GM10847 (cell line): ENCODE measurements around the gene FBXO24.

Experiments
- POLR2A ChIP-seq: IDR thresholded peaks from 2 replicates; pipeline ENCODE4 v1.6.1; 2011; ENCODE audit not compliant: insufficient read length; ENCODE audit errors: extremely low read depth

Gene FBXO24

GRCh38 chr7:100553032-100553431 is 33.1 kb upstream of the FBXO24 start:
- no peak for TF ChIP-seq POLR2A

- no peak for TF ChIP-seq POLR2A
Observed at GRCh38 chr7:100555701-100556100, 30.4 kb upstream of the FBXO24 start.

GRCh38 chr7:100556541-100556940 is 29.6 kb upstream of the FBXO24 start:
- TF ChIP-seq POLR2A = no peak

GRCh38 chr7:100559127-100559526 is 27.0 kb upstream of the FBXO24 start:
- no peak for TF ChIP-seq POLR2A

GRCh38 chr7:100561491-100562194 is 24.5 kb upstream of the FBXO24 start:
- TF ChIP-seq POLR2A = no peak

DNA sequence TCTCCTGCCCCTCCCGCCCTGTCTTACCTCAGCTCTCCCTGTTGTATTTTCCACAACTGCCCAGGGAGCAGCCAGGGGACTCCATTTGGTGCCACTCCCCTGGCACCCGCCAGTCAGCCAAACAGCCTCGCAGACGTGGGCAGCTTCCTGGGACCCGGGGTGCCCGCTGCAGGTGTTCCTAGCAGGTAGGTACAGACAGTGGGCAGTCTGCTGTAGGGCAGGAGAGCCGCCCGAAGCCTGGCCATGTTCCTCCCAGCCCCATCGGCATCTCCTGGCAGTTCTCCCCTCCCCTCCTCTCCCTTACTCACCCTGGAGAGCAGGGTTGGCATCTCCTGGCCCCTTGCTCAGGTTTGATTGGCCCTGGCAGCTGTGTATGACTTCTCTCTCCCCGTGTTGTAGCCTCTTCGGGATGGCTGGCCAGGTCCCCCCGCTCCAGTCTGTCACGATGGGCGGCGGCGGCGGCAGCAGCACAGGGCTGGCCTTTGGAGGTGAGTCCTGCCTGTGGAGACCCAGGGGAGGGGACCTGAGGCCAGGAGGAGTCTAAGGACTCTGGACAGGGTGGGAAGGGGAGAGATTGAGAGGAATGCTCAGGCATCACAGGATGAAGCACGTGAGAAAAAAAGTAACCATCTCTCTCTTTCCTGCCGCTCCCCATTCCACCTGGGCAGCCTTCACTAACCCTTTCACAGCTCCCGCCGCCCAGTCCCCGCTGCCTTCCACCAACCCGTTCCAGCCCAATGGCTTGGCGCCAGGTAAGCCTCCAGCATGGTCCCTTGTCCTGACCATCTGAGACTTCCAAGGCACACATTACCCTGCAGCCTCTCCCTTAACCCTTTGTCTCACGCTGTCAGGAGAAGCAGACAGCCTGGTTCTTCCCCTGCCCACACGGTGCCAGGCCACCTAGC is 23.7 kb upstream of the FBXO24 start:
- no peak for TF ChIP-seq POLR2A

- TF ChIP-seq POLR2A = no peak
Observed at GRCh38 chr7:100563100-100563564, 23.0 kb upstream of the FBXO24 start.

DNA sequence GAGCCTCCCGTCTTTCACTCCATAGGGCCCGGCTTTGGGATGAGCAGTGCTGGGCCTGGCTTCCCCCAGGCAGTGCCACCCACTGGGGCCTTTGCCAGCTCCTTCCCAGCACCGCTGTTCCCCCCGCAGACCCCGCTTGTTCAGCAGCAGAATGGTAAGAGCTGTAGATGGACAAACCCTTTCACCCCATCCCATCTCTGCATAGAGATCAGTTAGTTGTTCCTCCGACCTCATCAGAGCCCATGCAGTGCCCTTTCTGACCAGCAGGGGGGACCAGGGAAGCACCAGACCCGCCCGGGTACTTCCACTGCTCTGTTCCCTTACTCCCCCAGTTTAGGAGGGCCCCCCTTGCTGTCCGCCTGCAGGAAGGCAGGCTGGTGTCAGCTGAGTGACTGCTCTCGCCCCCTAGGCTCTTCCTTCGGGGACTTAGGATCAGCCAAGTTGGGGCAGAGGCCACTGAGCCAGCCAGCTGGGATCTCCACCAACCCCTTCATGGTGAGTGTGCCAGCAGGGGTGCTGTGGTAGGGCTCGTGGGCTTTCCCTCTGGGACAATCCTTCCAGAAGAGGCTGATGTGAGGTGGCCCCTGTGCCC is 22.2 kb upstream of the FBXO24 start:
- no peak for TF ChIP-seq POLR2A

DNA sequence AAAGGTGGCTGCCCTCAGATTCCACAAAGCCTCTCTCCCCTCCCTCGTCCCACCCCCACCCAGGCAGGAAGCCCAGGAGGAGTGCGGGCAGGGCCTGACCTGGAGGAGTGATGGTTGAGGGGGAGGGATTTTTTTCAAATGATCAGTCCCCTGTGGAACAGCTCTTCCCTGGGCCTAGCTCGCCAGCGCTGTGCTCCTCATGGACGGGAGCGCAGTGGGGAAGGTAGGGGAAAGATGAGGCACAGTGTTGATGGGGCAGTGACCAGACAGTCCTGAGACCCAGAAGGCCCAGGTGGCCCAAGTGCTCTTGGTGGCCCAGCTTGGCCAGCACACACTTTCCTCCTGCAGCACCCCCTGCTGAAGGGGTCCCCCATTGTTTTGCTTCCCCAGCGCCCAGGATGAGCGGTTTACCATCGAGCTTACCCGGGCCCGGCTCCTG is 21.0 kb upstream of the FBXO24 start:
- no peak for TF ChIP-seq POLR2A

GRCh38 chr7:100566018-100566531 is 20.1 kb upstream of the FBXO24 start:
- no peak for TF ChIP-seq POLR2A

- TF ChIP-seq POLR2A = no peak
Observed at GRCh38 chr7:100567031-100567730, 18.9 kb upstream of the FBXO24 start.

GRCh38 chr7:100567751-100568175 is 18.4 kb upstream of the FBXO24 start:
- TF ChIP-seq POLR2A = no peak

DNA sequence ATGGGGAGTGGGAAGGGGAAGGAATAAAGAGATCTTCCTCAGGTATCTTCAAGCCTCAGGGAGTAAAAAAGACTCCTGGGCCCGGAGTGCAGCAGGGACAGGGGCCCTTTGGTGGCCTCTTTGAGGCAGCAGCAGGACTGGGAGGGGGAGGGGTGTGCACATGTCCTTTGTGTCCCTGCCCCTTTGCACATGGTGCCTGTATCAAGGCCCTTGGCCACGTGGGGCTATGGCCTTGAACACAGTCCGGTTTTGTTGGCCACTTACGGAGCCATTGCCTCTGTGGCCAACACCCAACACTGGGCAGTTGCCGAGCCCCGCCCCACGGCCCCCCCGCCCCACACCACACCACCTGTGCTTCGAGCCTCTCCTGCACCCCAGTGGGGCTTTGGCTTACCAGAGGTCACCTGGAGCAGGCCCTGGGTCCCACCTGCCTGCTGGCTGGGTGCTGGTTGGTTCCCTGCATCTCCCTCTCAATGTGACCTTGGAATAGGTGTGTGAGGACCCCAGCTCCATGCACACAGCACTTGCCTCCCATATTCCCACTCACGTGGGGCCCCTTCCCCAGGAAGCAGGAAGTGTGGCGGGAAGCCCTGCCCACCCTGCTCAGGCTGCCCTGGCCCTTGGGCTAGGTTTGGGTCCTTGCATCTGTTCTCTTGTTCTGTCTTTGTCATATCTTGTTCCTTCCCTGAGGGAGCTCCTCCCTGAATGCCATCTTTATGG is 17.8 kb upstream of the FBXO24 start:
- no peak for TF ChIP-seq POLR2A

DNA sequence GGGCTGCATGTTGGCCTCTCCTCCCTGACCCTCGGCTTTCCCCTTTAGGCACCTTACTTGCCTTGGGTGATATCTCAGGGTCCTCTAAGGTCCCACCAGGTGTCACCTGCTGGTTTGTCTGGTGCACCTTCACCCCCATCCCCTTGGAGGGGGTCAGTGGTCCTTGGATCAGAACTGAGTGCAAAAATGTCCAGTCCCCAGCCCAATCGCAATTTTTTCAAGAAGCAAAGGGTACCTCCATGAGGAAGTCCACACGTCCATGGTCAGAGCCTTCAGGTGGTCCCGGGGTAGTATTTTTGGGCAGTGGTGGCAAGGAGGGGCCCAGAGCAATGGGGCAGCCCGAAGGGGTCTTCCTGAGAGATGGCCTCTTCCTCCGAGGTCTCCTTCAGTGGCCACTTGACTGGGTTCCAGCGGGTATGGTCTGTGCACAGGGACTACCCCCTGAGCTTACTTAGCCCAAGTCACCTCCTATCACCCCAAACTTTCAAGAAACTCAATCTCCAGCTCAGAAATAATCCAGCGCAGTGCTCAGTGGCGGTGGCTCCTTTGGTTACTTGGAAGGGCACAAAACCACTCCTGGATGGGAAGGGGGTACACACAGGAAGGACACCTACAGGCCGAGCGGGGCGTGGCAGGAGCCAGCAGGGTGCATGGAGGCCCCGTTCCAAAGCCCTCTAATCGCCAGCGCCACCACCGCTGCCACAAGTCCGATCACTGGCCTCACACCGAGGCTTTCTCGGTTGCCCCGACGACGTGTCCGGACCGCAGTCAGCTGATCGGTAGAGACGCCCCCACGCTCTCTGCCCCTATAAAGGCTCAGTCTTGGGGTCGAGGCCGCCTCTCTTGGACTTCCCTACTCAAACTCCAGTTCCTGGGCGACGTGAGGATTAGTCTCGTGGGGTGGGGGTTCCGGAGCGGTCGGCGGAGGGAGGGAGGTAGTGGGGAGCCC is 17.0 kb upstream of the FBXO24 start:
- TF ChIP-seq POLR2A = no peak
